ENCODE results near the gene SLC7A5. TPM values are rescaled to one million over a fixed set of nuclear protein-coding genes. Genes with fewer than 3 reads are reported as not detected.

The SLC7A5 gene
- total and polyA plus RNA-seq, 8 donors = 1.1 to 54.7 (median 4.4) TPM

DNA sequence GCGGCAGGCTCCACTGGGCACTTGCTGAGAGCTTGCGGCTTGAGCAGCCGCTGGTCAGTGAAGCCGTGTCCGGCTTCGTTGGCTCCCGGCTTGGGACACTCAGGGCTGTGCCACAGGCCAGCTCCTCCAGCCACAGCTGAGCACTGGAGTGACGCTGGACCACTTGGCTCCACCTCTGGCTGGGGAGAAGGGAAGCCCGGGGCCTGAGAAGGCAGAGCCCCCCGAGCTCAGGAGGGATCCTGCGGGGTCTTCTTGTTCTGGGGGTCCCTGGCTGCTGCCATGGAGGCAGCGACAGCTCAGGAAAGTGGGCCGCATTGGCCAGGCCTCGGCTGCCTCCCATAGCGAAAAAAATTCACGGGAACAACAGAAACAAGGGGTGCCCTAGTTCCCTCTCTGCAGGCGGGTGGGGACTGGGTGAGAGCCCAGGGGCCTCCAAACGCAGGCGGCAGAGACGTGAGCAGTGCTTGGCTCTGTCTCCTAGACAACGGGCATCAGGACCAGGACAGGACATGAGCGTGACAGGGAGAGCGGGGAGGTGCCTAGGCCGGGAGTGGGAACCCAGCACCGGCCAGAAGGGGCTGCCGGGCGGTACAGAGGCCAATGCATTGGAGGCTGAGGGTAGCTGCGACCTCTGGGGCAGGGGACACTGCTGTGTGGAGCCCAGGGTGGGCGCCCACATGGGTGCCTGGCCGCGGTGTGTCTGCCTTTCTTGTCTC lies 37.7 kb downstream of the SLC7A5 start:
- H3K27ac ChIP-seq = no peak overlapping the region
- FAIRE-seq (no peak), DNase-seq (peak in 1 of 6 donors; percentile 58), ATAC-seq (no peak)
- no peaks in the 10 kb centered on the region for H3K4me1 ChIP-seq
- no peaks in the 10 kb centered on the region for H3K9me3 ChIP-seq
- WGBS, 2 donors = 92 to 96% methylated on average over 29 to 31 of the region's 31 CpGs
- H3K36me3 ChIP-seq = peaks cover 0 to 14% (median 0%) of the 10 kb centered on the region in 3 donors
- intact Hi-C loops (cut with DNase I) = no loop called here
- H3K27me3 ChIP-seq = no peaks in the 10 kb centered on the region
- no peak overlapping the region for H3K4me3 ChIP-seq
- TF ChIP-seq, protein P1, sequence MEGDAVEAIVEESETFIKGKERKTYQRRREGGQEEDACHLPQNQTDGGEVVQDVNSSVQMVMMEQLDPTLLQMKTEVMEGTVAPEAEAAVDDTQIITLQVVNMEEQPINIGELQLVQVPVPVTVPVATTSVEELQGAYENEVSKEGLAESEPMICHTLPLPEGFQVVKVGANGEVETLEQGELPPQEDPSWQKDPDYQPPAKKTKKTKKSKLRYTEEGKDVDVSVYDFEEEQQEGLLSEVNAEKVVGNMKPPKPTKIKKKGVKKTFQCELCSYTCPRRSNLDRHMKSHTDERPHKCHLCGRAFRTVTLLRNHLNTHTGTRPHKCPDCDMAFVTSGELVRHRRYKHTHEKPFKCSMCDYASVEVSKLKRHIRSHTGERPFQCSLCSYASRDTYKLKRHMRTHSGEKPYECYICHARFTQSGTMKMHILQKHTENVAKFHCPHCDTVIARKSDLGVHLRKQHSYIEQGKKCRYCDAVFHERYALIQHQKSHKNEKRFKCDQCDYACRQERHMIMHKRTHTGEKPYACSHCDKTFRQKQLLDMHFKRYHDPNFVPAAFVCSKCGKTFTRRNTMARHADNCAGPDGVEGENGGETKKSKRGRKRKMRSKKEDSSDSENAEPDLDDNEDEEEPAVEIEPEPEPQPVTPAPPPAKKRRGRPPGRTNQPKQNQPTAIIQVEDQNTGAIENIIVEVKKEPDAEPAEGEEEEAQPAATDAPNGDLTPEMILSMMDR (IDR thresholded peaks at IDR 0.05) = no peak

DNA sequence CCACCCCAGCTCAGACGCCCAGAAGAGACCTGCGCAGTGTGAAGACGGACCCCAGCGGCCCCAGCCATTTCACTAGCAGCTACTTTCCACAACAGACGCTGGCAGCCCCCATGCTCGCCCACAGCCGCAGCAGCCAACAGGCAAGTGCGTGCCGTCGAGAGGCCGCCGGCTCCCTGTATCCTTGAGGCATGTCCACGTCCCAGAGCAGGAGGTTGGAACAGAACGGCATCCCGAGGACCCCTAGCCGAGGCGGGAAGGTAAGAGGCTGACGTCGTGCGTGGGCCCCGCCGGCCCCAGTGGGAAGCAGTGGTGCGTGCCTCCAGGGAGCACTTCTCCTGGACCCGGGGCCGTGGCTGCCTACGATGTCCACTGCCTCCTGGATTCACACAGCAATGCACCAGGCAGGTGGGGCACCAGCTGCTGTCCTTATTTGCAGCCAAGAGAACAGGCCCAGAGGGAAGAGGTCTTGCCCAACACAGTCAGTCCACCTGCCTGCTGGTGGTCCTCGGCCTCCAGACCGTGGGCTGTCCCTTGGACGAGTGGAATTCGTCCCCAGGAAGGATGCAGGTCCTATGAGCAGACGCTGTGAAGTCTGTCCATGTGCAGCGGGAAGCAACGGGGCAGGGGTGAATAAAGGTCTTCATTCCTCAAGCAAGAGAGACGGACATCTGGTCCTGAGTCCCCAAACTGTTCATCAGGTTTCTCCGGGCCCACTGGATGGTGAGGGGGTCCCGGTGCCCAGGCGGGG lies 38.5 kb downstream of the SLC7A5 start:
- intact Hi-C loops (cut with DNase I) = no loop called here
- ATAC-seq = no peak
- TF ChIP-seq, protein P1 (IDR thresholded peaks at IDR 0.05) = no peak
- Histone ChIP-seq H3K36me3 (peaks cover 0 to 7% (median 0%) of the 10 kb centered on the region in 3 donors), H3K4me3 (no peak overlapping the region), H3K9me3 (no peaks in the 10 kb centered on the region), H3K4me1 (no peaks in the 10 kb centered on the region), H3K27ac (no peak overlapping the region), H3K27me3 (no peaks in the 10 kb centered on the region)
- FAIRE-seq = no peak
- WGBS, 2 donors = 89 to 93% methylated on average over 37 of the region's 37 CpGs
- DNase-seq = peak in 1 of 6 donors; percentile 60

DNA sequence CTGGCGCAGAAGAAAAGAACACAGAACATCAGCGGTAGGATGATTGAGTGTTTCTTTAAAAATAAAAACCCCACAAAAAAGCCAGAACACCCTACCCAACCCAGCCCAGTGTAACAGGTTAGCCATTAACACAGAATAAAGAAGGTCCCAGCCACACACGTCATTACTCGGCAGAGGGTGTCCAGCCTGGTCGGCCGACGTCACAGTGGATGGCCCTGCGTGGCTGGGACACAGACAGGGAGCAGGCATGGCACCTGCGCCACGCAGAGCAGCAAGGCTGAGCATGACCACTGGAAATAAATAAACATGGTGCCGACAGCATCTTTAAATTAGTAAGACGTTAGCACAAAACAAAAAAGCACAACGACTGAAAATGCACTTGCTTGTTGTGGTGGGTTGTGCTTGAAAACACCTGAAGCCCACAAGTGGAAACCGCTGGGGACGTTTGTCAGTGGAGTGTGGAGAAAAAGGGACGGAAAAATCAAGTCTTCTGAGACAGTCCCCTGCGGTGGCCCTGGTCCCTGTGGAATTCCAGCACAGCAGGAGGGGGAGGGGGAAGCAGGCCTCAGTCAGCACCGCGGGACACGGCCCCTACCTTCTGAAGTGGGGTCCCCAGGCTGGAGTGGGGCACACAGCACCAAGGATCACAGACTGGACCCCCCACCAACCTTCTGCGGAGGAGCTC lies 39.2 kb downstream of the SLC7A5 start:
- peaks cover 0 to 7% (median 0%) of the 10 kb centered on the region in 3 donors for H3K36me3 ChIP-seq

DNA sequence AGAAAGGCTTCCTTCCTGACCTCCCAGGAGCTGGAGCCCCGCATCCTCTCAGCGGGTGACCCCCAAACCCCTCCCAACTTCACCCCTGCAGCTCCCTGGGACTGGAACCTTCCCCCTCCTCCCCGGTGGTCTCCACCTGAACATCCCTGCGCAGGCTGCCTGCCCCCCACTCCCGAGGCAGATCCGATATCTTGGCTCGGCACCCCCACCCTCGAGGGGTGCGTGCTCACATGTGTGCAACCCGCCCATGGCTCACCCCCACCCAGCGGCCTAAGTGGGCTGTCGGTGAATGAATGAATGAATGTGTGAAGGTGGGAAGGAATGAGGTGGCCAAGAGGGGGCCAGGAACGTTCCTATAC lies 39.7 kb downstream of the SLC7A5 start:
- TF ChIP-seq, protein P1 (IDR thresholded peaks at IDR 0.05) = no peak
- peak in 1 of 6 donors; percentile 47 for DNase-seq
- H3K4me1 ChIP-seq = no peaks in the 10 kb centered on the region
- intact Hi-C loops (cut with DNase I) = no loop called here
- H3K27me3 ChIP-seq = no peaks in the 10 kb centered on the region
- no peak overlapping the region for H3K27ac ChIP-seq
- no peak overlapping the region for H3K4me3 ChIP-seq
- no peaks in the 10 kb centered on the region for H3K9me3 ChIP-seq
- no peak for FAIRE-seq
- peaks cover 0 to 7% (median 0%) of the 10 kb centered on the region in 3 donors for H3K36me3 ChIP-seq
- no peak for ATAC-seq
- WGBS, 2 donors = 80 to 94% methylated on average over 10 to 13 of the region's 13 CpGs

More for the DNA sequence above, 39.2 kb downstream of the SLC7A5 start:
- Histone ChIP-seq H3K4me3 (no peak overlapping the region), H3K4me1 (no peaks in the 10 kb centered on the region), H3K9me3 (no peaks in the 10 kb centered on the region), H3K27ac (no peak overlapping the region), H3K27me3 (no peaks in the 10 kb centered on the region)
- no peak for FAIRE-seq
- no peak for DNase-seq
- no peak for ATAC-seq
- TF ChIP-seq, protein P1 (IDR thresholded peaks at IDR 0.05) = no peak
- 86 to 91% methylated on average over 21 of the region's 21 CpGs for WGBS, 2 donors
- intact Hi-C loops (cut with DNase I) = no loop called here

All from pancreas (tissue), 10 donors.